Activated naive CD8-positive, alpha-beta T cell treated with anti-CD3 and anti-CD28 coated beads for 36 hours (primary cell): Measurements from ENCODE around the gene STX4. TPM values are rescaled to one million over a fixed set of nuclear protein-coding genes. Genes with fewer than 3 reads are reported as not detected.
A peak's percentile ranks its signal among the peaks of the same experiment; 100 is the strongest.

ENCODE experiments used
- DNase-seq: peaks from one replicate; pipeline ENCODE4 v3.0.0; 2021
- H3K27ac Mint-ChIP-seq: one replicate; pipeline ENCODE4 v1.8.0; 2022; ENCODE audit warnings: mild to moderate bottlenecking, moderate library complexity, mixed read lengths
- H3K27me3 Mint-ChIP-seq: one replicate; pipeline ENCODE4 v1.8.0; 2022; ENCODE audit warnings: mild to moderate bottlenecking, mixed read lengths
- H3K36me3 Mint-ChIP-seq: one replicate; pipeline ENCODE4 v1.8.0; 2021; ENCODE audit warnings: mild to moderate bottlenecking, mixed read lengths
- H3K4me1 Mint-ChIP-seq: one replicate; pipeline ENCODE4 v1.8.0; 2021; ENCODE audit warnings: mixed read lengths
- H3K4me3 Mint-ChIP-seq: one replicate; pipeline ENCODE4 v1.8.0; 2022; ENCODE audit warnings: mild to moderate bottlenecking, moderate library complexity, mixed read lengths
- H3K9me3 Mint-ChIP-seq: one replicate; pipeline ENCODE4 v1.8.0; 2022; ENCODE audit warnings: mixed read lengths
- total RNA-seq, 2 experiments: library from RNA; stranded (reverse); gene quantifications; one replicate each; pipeline ENCODE4 v1.2.3, GENCODE V29; 2021

The STX4 gene
- total RNA-seq, 2 experiments from 2014 or later = 32.4 to 33.0 TPM

DNA sequence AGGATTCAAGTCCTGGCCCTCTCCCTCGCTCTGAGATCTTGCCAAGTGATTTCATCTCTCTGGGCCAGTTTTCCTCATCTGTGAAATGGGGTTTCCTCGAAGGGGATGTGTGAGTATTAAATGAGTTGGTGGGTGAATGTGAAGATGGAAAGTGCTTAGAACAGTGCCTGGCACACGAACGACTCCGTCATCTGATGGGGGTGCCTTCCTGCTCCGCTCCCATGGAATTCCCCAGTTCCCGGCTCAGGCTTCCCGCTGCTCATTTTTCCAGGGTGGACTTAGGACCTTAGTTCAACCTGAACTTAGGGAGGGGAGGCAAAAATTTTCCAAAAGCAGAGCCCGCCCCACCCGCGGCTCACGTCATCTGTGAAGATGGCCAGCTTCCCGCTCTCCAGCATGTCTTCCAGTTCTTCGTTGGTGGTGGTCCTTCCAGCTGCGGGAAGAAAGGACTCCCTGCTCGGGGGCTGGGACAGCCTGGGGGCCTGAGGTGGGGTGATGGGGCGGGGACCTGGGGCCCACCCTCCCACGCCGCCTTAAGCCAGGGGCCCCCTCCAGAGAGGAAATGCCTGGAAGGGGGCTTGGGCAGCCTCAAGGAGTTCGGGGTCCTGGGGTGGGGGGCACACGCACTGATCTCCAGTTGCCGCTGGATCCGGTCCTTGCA, 36.9 kb upstream of the STX4 start:
- peak overlapping the region; percentile 80 for H3K27ac Mint-ChIP-seq
- peaks cover 9% of the 10 kb centered on the region for H3K4me1 Mint-ChIP-seq
- H3K4me3 Mint-ChIP-seq = peak overlapping the region; percentile 83
- H3K27me3 Mint-ChIP-seq = no peaks in the 10 kb centered on the region
- DNase-seq = no peak
- no peaks in the 10 kb centered on the region for H3K9me3 Mint-ChIP-seq
- H3K36me3 Mint-ChIP-seq = no peaks in the 10 kb centered on the region

DNA sequence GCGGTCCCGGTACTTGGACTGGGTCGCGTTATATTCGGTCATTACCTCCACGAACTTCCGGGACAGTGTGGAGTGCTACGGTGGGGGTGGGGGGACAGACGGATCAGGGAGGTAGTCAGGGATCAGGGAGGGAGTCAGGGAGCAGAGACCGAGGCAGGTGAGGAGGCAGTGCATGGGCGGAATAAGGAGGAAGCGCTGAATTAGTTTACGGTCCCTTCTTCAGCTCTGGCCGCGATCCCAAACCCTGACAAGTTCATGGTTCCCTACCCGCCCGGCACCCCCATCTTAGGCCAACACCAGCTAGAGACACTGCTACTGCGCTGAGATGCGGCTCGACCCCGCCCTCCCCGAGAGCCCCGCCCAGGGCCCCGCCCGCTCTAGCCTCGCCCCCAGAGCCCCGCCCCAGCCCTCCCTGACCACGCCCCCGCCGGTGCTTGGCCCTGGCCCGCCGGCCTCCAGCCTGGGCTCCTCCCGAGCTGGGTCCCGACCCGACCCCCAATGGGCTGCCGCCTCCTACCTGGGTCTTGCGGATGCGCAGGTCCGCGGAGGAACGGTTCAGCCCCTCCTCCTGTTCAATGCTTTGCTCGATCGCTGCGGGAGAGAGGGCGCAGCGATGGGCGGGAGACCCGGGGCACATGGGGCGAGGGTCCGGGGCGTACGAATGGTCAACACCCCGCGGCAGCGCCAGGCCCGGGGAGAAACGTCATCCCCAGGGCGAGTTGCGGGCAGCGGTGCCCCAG, 36.2 kb upstream of the STX4 start:
- H3K4me1 Mint-ChIP-seq = peaks cover 9% of the 10 kb centered on the region
- peak overlapping the region; percentile 80 for H3K27ac Mint-ChIP-seq
- H3K27me3 Mint-ChIP-seq = no peaks in the 10 kb centered on the region
- H3K9me3 Mint-ChIP-seq = no peaks in the 10 kb centered on the region
- no peaks in the 10 kb centered on the region for H3K36me3 Mint-ChIP-seq
- peak; percentile 79 for DNase-seq
- H3K4me3 Mint-ChIP-seq = peak overlapping the region; percentile 83

DNA sequence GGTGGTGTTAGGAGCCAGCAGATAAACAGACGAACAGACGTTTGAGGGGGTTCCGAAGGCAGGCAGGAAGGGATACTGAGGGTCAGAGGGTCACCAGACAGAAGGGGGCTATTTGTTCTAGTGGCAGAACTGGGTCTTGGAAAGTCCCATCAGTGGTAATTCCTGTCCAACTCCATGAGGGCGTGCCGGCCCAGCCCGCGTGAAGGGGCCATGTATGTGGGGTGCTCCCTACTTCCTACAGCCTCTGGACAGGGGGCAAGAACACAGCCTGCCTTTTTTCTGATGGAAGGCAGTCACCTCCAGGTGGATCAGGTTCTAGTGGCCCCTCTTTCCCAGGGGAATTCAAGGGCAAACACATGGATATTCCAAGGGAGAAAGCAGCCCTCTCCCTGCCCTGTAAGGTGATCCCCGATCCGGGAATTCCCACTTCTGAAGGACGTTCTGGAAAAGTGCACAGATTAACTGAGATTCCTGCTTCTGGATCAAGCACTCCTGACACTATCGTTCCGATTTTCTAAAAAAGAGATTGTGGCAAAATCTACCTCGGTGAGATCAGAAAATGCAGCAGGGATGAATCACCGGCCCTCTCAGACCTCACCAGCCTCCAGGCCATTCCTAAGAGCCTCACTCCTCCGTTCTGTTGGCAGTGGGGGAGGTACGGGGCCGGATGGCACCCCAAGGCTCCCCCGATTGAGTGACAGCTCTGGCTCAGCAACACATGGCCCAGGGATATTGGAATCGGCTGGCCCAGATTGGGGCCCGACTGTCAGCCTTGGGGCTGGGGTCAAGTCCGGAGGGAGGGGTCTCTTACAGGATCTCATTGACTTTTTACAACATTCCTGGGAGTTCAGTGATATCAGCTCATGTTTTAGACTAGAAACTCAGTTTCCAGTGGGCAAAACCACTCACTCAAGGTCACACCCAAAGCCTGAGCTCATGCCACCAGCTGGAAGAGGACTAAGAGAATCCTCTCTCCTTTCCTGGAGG, 35.3 kb upstream of the STX4 start:
- Mint-ChIP-seq H3K36me3 (no peaks in the 10 kb centered on the region), H3K4me1 (peaks cover 9% of the 10 kb centered on the region), H3K4me3 (peak overlapping the region; percentile 52), H3K27me3 (no peaks in the 10 kb centered on the region), H3K9me3 (no peaks in the 10 kb centered on the region), H3K27ac (no peak overlapping the region)
- DNase-seq = no peak

DNA sequence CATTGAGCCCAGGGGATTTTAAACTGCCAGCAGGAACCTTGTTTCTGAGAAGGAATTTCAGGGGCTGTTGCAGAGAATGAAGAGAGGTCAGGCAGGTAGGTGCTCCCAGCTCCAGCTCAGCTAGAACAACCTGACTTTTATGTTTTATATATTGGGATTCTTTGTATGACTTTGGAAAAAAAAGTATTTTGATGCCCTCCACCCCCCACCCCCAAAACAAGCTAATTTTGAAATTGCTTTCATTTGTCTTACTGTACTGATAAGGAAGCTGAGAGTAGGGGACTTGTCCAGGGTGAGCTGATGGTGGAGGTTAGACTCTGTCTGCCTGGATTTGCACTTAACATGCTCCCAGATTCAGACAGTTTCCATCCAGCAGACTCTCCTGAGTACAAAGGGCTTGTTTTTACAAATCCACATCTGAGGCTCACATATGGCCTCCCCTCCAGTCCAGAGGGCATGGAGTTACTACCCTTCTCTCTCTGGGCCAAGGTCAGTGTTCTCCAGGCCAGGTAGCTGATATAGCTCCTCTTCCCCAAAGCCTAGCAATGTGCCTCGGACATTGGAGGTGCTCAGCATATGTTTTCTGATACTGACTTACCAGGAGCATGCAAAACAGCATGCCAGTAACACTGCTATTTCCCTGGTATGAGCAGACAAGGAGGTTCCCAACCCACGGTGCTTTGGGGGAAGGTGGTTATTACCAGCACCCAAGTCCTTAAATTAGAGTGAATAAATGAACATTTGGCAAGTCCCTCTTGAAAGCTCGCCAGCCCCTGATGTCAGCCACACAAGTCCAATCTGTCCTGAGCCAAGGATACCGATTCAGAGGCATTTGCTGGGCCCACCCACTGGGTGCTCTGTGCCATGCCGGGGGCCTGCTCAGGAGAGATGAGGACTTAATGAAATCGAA, 34.3 kb upstream of the STX4 start:
- Mint-ChIP-seq H3K4me1 (peaks cover 9% of the 10 kb centered on the region), H3K36me3 (no peaks in the 10 kb centered on the region), H3K4me3 (no peak overlapping the region), H3K27me3 (no peaks in the 10 kb centered on the region), H3K27ac (no peak overlapping the region), H3K9me3 (no peaks in the 10 kb centered on the region)
- no peak for DNase-seq

DNA sequence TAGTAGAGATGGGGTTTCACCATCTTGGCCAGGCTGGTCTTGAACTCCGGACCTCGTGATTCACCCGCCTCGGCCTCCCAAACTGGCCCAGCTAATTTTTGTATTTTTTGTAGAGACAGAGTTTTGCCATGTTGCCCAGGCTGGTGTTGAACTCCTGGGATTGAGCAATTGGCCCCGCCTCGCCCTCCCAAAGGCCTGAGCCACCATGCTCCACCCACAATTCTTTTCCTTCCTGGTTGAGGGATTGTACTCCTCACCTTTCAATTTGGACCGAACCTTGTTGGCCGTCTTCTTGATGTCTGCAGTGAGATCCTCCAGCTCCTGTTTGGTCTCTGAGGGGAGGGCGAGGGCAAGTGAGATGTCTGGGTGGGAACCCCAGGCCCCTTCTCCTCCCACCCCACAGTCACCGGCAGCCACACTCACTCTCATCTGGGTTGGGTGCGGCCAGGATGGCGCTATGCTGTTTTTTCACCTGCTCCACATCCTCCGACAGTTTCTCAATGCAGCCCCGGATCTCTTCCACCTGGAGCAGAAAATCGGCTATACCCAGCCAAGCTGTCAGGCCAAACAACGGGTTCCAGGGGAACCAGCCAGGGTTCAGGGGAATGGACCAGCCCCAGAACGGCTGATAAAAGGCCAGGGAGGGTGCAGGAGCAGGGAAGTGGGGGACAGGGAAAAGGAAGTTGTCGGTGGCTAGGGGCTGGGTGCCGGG, 32.5 kb upstream of the STX4 start:
- no peaks in the 10 kb centered on the region for H3K9me3 Mint-ChIP-seq
- no peaks in the 10 kb centered on the region for H3K36me3 Mint-ChIP-seq
- H3K4me3 Mint-ChIP-seq = no peak overlapping the region
- no peak overlapping the region for H3K27ac Mint-ChIP-seq
- H3K27me3 Mint-ChIP-seq = no peaks in the 10 kb centered on the region
- peaks cover 5% of the 10 kb centered on the region for H3K4me1 Mint-ChIP-seq
- DNase-seq = no peak

DNA sequence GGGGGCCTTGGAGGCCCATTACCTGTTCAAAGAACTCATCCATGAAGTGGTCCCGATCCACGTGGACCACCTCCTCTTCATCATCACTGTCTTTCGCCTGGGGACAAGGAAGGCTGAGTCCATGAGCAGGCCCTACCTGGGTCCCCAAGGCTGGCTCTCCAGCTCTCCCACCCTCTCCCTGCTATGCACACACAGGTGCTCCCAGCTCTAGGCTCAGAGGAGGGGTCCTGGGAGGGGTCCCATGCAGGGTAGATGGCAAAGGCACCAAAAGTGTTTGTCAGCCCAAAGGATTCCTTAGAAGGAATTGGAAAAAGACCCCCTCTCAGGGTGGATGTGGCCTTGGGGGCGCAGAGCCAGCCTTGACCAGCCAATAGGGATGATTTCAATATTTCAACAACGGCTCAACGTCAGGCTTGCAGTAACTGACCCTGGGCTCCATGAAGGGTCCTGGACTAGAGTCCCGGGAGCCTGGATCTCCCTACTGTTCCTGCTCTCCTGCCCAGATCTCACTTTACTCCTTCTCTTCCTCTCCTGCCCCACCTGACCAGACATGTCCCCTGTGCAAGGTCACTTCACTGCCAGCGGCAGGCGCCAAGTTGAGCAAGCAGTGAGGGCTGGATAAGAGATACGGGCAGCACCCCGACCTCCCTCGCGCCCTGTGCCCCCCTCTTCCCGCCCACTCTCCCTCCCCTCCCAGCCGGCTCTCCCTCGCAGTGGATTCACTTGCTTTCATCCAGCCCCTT, 31.7 kb upstream of the STX4 start:
- no peak for DNase-seq
- no peaks in the 10 kb centered on the region for H3K4me1 Mint-ChIP-seq
- no peak overlapping the region for H3K4me3 Mint-ChIP-seq
- no peaks in the 10 kb centered on the region for H3K9me3 Mint-ChIP-seq
- no peaks in the 10 kb centered on the region for H3K36me3 Mint-ChIP-seq
- no peak overlapping the region for H3K27ac Mint-ChIP-seq
- no peaks in the 10 kb centered on the region for H3K27me3 Mint-ChIP-seq

DNA sequence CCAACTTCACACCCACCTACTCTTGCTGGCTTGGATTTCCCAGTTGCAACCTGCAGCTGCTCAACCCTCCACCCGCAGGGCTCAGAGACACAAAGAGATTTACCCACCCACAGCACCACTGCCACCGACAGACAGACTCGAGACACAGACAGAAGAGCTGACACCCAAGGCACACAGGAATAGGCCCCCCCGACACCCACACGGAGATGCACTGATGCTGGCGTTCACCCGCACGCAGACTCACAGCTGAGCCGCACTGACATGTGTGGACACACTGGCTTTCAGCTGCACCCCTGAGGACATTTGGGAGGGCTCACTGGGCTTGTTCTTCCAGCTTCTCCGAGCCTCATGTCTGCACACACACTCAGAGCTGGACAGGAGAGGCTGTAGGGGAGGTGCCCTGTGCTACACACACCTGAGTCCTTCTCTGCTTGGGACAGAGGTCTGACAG, 31.1 kb upstream of the STX4 start:
- DNase-seq = no peak
- Mint-ChIP-seq H3K36me3 (no peaks in the 10 kb centered on the region), H3K4me3 (no peak overlapping the region), H3K9me3 (no peaks in the 10 kb centered on the region), H3K27ac (no peak overlapping the region), H3K27me3 (no peaks in the 10 kb centered on the region), H3K4me1 (no peaks in the 10 kb centered on the region)

DNA sequence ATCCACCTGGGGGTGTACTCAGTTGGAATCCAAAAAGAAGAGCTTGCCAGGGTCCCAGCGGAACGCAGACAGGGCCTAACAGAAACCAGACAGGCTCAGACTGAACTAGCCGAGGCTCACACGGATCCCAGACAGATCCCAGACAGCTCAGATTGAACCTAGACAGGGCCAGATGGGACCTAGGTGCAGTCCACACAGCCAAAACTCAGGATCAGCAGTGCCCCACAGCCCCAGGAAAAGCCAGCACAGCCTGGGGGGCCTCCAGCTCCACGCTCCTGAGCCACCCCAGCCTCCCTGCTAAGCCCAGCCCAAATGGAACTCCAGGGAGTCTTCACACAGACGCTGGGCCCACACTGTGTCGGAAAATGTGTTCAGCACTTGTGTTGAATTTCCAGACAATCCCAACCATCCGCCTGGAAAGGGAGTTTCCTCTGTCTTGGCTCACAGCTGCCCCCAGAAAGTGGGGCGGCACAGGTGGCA, 30.5 kb upstream of the STX4 start:
- Mint-ChIP-seq H3K9me3 (no peaks in the 10 kb centered on the region), H3K27ac (no peak overlapping the region), H3K4me1 (no peaks in the 10 kb centered on the region), H3K4me3 (no peak overlapping the region), H3K36me3 (no peaks in the 10 kb centered on the region), H3K27me3 (no peaks in the 10 kb centered on the region)
- DNase-seq = no peak

DNA sequence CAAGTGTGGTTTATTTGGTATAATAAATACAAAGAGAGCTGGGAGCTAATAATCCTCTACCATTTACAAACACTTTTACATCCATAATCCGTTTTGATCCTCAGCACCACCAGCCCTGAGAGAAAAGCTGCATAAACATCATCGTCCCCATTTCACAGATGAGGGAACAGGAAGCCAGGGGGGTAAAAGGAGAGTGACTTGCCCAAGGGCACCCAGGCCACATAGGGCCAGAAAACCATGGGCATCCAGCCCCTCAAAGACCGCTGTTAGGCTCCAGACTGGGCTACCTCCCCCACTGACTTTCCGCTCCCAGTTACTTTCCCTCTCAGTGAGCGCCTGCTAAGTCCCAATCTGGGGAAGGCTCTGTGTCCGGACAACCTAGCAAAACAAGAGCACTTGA, 29.6 kb upstream of the STX4 start:
- DNase-seq = no peak
- no peaks in the 10 kb centered on the region for H3K36me3 Mint-ChIP-seq
- H3K27me3 Mint-ChIP-seq = no peaks in the 10 kb centered on the region
- H3K4me1 Mint-ChIP-seq = peaks cover 3% of the 10 kb centered on the region
- H3K9me3 Mint-ChIP-seq = no peaks in the 10 kb centered on the region
- no peak overlapping the region for H3K27ac Mint-ChIP-seq
- no peak overlapping the region for H3K4me3 Mint-ChIP-seq

DNA sequence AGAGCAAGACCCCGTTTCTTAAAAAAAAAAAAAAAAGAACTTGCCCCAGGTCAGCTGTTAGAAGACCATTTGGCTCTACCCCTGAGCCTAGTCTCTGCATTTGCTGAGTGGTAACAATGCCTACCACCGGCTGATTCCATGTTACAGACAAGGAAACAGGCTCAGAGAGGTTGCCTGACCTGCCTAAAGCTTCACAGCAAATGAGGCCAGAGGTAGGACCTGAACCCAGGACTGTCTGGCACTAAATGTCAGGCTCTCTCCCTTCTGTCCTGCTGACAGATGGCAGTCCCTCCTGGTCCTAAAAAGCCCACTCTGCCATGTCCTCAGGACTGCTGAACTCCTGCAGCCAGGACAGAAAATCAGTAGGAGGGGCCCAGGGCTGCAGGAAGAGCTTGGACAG, 28.7 kb upstream of the STX4 start:
- Mint-ChIP-seq H3K4me1 (peaks cover 3% of the 10 kb centered on the region), H3K27ac (no peak overlapping the region), H3K4me3 (no peak overlapping the region), H3K36me3 (no peaks in the 10 kb centered on the region), H3K9me3 (no peaks in the 10 kb centered on the region), H3K27me3 (no peaks in the 10 kb centered on the region)
- DNase-seq = no peak

DNA sequence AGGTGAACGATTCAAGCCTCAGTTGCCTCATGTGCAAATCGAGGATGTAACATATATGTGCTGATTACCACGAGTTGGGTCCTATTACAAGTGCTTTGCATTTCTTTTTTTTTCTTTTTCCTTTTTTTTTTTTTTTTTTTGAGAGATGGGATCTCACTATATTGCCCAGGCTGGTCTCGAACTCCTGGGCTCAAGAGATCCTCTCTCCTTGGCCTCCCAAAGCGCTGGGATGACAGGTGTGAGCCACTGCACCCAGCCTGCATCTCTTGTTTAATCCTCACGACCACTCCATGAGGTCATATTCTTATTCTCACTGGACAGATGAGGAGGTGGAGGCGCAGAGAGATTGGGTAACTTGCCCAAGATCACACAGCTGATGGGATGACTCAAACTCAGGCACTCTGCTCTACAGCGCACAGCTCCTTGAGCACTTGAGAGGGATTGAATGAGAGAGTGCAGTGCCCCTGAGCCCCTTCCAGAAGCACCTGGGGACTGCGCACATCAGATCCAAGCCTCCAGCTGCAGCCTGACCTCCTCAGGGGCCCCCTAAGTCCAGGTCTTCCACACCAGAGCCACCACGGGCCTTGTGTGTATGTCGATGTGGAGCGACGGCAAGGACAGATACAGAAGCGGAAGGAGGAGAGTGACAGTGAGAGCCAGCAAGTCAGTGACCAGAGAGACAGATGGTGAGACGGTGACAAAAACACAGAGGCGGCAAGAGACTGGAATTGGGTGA, 27.8 kb upstream of the STX4 start:
- H3K27ac Mint-ChIP-seq = no peak overlapping the region
- no peak for DNase-seq
- peaks cover 7% of the 10 kb centered on the region for H3K4me1 Mint-ChIP-seq
- no peaks in the 10 kb centered on the region for H3K9me3 Mint-ChIP-seq
- no peaks in the 10 kb centered on the region for H3K36me3 Mint-ChIP-seq
- no peak overlapping the region for H3K4me3 Mint-ChIP-seq
- no peaks in the 10 kb centered on the region for H3K27me3 Mint-ChIP-seq

DNA sequence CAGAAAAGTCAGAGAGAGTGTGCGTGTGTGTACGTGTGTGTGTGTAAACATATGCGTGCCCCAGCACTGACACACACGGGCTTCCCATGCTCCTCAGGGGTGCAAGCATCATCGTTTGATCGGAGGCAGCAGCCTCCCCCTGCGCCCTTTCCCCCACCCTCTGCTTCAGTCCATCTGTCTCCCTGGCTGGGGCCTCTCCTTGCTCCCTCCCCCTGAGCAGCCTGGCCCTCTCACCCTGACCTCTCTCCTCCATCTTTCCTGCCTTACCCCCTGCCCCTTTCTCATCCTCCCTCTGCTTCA, 27.3 kb upstream of the STX4 start:
- Mint-ChIP-seq H3K9me3 (no peaks in the 10 kb centered on the region), H3K36me3 (no peaks in the 10 kb centered on the region), H3K27me3 (no peaks in the 10 kb centered on the region), H3K4me3 (no peak overlapping the region), H3K27ac (no peak overlapping the region), H3K4me1 (peaks cover 7% of the 10 kb centered on the region)
- DNase-seq = no peak

DNA sequence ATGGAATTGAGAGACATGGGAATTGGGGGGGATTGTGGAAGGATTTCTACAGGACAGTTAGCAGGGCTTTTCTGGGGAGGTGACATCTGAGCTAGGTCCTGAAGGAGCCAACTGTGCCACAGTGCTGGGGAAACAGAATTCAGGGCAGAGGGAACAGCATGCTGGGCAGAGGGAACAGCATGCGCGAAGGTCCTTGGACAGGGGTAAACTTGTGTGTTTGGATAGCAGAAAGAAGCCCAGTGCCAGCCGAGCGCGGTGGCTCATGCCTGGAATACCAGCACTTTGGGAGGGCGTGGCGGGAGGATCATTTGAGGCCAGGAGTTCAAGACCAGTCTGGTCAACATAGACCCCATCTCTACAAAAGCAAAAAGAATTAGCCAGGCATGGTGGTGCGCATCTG, 26.8 kb upstream of the STX4 start:
- peaks cover 7% of the 10 kb centered on the region for H3K4me1 Mint-ChIP-seq

More for the DNA sequence above, 26.8 kb upstream of the STX4 start:
- no peak overlapping the region for H3K4me3 Mint-ChIP-seq
- peaks cover 5% of the 10 kb centered on the region for H3K27me3 Mint-ChIP-seq
- no peaks in the 10 kb centered on the region for H3K36me3 Mint-ChIP-seq
- H3K9me3 Mint-ChIP-seq = no peaks in the 10 kb centered on the region
- H3K27ac Mint-ChIP-seq = no peak overlapping the region
- DNase-seq = no peak
